Stimulated activated CD4-positive, alpha-beta T cell treated with anti-CD3 and anti-CD28 coated beads, Interleukin-12 subunit alpha, Interleukin-12 subunit beta, amount 100 ng/mL, for 48 hours (primary cell): Measurements from ENCODE around the gene FARS2.
"Not testable (repeated sequence)": the region's sequence is repeated elsewhere in the genome, so short reads cannot be mapped to it uniquely, and the experiment has no call there.

Experiments
- DNase-seq, 3 donors: peaks; one replicate each; pipeline ENCODE4 v3.0.0-alpha.2; 2020; ENCODE audit warnings: low read depth in 2 of 3, low spot score in 1 of 3

Gene FARS2

DNA sequence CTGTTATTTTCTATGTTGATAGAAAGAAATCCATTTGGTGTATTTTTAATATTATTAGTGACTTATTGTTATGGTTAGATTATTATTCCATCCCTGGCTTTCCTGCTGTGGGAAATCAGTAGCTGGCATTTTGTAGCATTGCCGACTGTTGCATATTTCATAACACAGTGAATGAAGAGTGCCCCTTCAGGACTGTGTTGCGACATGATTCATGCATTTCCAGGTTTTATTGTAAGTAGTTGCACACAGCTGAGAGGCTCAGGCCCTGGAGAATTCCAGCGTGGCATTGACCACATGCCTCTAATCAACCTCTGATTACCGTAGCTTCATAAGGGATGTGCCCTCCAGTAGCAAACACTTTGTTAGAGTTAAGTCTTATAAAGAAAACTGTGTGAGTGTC is 263.9 kb downstream of the FARS2 start:
- DNase-seq, result no peak

DNA sequence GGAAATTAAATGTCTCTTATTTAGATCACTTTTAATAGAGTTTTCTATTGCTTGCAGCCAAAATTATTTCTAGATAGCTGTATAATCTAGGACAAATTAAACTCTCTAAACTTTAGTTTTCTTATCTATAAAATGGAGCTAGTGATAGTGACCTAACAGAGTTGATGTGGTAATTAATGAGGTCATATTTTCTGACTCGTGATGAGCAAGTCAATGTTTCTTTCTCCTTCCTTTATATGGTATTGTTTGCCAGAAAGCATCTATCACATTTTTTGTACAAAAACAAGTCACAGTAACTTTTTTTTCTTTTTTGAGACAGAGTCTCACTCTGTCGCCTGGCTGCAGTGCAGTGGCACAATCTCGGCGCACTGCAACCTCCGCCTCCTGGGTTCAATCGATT is 267.7 kb downstream of the FARS2 start:
- DNase-seq, result no peak

DNA sequence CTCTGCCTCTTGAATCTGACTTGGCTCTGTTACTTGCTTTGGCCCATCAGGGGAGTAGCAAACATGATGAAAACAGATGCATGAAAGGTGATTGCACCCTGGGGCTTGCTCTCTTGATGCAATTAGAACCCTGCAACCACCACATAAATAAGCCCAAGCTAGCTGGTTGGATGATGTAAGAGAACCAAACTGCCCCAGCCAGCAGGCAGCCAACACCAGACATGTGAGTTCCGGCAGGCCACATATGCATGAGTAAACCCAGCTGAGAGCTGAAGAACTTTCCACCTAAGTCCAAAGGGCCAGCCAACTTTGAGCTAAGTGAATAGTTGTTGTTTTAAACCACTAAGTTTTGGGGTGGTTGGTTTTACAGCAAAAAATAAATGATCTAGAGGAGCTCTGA is 268.4 kb downstream of the FARS2 start:
- DNase-seq, result no peak

DNA sequence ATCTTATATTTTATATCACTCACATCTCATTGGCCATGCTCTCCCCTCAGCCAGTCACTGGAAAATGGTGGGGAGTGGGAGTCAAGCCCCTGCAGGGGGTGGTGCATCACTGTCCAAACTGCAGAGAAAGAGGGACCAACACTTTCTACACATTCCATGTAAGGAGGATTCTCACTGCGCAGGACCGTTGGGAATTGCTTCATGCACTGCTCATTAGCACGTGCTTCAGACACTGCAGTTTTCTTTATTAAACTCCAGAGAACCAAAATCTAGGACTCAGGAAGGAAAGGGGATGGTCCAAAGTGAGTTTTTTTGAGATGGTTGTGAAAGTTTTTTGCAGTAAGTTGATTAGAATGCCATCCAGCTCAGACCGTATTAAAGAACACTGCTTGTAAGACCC is 269.8 kb downstream of the FARS2 start:
- no peak for DNase-seq

DNA sequence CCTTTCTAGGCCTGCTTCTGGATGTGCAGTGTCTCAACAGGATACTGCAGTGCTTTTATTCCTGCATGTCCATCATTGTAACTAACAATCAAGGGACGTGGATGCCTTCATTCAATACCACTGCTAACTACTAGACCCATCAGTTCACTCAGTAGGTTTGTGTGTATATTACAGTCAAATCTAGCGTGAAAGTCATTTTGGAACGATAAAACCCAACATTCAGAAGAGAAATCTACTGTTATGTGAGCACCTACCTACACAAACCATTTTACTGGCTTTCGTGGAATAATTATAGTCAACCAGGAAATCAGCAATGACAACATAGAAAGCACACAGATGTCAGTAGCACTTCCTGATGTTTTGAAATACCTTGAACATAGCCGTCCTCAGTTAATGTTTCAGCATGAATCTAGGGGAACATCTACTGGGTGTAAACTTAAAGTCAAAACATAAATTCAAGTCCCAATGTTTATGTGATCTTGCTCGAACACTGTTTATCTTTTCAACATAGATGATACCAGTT is 270.6 kb downstream of the FARS2 start:
- no peak for DNase-seq

DNA sequence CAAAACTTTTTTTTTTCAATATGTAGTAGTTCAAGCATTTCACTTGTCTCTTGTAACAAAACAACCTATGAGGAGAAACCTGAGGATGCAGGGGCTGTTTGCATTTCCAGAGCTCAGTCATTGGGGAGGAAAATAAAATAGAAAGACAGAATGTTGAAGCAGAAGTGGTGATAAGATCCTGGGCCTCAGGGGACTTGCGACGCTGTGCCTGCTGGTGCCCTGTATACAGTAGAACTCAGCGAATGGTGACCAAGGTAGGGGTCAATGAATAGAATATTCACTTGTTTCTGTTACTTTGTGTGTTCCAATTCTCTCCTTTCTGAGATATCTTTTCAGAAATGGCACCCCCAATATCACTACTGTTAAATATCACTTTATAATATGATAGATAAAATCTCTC is 271.6 kb downstream of the FARS2 start:
- no peak for DNase-seq

DNA sequence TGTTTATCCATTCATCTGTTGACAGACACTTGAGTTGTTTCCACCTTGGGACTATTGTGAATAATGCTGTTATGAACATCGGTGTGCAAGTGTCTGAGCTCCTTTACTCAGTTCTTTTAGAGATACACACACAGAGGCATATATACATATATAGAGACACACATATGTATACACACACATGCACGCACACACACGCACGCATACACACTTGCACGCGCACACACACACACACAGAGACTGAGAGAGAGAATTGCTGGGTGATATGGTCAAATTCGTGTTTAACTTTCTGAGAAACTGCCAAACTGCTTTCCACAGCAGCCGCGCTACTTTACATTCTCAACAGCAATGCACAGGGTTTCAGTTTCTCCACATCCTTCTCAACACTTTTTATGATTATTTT is 273.3 kb downstream of the FARS2 start:
- DNase-seq, result no peak

DNA sequence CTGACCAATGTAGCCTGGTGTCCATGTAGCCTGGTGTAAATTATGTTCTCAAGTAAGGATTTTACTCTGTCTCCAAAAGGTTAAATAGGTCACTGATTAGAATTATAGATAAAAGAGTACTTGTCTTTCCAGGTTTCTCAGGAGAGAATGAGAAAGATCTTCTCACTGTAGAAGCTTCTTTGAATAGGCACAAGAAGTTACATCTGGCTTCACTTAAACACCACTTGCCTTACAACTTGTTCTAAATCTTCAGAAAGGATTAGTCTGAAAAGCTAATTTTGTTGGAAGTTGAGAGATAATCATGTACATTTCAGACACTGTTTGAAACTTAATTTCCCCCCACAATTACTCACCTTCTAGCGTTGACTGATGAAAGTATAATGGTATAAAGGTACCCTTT is 275.3 kb downstream of the FARS2 start:
- DNase-seq, result no peak

DNA sequence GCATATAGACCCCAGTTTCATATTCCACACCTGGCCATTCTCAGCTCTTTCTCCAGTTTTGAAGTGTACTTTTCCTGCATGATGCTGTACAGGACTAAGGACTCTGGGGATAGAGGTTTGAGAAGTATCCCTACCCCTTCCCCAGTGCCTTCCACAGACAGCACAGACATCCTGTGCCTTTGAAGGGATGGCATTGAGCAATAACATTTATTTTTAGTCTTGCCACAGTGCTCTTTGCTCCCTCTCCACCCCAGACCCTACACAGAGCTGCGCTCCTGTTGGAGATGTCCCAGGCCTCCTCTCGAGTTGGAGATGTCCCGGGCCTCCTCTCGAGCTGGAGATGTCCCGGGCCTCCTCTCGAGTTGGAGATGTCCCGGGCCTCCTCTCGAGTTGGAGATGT is 275.8 kb downstream of the FARS2 start:
- DNase-seq, result no peak

DNA sequence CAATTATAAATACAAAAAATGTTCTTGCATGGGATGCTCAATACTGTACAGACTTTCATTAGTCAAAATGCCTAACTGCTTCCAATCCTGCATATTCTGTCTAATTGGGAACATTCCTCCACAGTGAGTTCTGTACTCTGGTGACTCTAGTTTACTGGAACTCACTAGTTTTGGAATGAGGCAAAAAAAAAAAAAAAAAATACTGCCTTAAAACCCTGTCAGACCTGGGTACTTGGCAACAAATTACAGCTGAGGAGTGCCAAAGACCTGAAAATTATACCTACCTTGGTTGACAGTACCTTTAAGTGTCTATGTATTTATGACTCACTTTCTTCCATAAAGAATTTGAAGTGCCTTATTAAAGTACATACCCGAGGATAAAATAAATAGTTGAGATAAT is 276.7 kb downstream of the FARS2 start:
- DNase-seq, result no peak

DNA sequence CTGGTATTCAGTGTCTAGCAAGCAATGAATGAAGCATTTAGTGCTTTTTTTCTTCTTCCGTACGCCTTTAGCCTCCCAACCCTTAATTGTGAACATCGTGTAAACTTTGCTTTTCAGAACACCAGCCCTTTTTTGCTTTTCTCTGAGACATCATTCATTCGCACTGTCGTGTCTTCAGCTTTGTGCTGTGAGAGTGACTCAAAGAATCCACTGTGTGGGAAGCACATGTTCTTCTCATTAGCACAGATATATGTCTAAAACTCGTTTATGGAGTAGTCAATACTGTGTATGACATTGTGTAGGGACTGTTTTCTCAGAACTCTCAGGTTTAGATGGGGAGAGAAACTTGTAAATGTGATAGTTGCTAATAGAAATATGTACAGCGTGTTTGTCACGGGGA is 279.1 kb downstream of the FARS2 start:
- no peak for DNase-seq

DNA sequence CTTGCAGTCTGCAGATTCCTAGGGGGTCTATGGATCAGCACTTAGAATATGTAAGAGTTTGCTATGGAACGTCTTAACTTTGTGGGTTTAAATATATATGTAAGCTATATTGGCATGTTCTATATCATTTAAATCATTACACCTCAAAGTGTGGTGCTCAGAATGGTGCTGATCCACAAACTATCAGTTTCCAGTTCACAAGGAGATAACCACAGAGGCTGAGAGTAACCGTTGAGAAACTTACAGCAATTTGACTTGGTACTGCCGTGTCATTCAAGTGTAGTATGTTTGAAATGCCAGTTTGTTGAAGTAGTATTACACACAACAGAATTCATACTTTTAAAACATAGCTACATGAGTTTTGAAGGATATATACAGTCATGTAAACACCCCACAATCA is 279.7 kb downstream of the FARS2 start:
- no peak for DNase-seq

DNA sequence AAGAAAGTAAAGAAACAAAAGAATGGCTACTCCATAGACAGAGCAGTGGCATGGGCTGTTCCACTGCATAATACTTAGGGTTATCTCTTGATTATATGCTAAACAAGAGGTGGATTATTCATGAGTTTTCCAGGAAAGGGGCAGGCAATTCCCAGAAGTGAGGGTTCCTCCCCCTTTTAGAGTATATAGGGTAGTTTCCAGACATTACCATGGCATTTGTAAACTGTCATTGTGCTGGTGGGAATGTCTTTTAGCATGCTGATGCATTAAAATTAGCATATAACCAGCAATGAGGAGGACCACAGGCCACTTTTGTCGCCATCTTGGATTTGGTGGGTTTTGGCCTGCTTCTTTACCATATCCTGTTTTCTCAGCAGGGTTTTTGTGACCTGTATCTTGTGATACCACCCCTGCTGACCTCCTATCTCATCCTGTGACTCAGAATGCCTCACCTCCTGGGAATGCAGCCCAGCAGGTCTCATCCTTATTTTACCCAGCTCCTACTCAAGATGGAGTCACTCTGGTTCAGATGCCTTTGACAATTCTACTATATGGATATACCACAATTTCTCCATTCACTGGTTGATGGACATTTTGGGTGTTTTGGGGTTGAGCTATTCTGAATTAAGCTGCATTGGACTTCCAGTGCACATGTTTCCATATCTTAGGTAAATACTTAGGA is 280.6 kb downstream of the FARS2 start:
- DNase-seq, result no peak

DNA sequence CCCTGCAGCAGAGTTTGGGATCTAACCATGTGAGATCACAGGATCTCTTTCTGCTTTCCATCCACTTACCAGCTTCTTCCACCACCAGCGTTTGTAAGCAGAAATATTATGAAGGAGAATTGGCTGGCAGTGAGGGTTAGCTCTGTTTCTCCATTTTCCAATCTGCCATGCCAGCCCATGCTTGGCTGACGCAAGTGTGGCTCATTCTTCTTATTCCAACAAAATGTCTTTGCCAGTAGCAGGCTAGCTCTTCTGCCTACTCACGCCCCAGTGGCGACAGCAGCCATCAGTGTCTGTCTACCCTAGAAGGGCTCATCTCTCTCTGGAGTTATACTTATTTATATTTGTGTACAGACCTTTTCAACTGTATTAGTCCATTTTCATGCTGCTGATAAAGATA is 286.2 kb downstream of the FARS2 start:
- no peak for DNase-seq

DNA sequence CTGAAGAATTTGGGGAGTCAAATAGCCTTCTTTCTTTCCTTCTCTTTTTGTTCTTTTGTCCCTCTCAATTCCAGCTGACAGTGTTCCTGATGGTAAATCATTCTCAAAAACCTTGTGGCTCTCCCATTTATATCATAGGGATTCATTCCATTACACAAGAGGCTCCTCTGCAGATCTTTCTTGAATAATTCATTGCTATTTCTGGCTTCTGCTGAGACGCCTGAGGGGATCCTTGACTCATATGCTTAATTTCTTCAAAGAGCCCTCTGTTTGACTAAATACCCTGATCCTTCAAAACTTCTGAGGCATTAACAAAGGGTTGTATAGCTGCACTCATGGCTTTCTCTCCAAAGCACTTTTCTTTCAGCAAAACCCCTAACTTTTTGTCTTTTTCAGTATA is 289.3 kb downstream of the FARS2 start:
- no peak for DNase-seq

DNA sequence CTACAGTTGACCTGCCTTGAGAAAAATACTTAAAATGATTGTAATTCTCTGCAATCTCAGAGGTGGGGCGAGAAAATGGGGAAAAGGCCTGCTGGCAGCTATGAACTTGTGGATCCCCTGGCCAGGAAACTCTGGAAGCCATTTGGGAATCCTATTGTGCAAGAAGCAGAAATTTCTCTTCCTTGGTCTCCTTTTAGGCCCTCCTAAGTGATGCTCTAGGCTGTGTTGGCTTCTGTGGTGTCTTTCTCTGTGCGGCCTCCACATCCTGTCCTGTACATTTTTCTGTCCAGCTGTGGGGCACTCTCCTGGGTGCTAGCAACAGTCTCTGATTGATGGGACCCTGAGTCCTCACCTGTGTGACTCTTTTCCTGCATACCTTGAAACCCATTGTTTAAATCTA is 290.9 kb downstream of the FARS2 start:
- DNase-seq, result no peak

DNA sequence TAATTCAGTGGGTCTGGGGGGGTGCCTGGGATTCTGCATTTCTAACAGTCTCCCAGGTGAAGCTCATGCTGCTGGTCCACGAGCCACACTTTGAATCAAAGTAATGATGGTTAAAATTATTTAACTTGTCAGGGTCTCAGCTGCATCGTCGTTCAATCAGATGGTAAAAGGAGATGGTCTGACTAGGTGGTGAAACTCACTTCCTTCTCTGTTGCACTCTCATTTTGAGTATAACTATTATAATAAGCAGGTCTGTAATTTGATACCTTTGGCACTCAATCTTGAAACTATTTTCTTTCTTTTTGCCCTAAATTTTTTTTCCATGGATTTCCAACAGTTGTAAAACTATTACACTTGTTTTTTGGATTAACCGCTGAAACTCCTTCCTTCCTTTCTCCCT is 292.5 kb downstream of the FARS2 start:
- DNase-seq, result no peak

DNA sequence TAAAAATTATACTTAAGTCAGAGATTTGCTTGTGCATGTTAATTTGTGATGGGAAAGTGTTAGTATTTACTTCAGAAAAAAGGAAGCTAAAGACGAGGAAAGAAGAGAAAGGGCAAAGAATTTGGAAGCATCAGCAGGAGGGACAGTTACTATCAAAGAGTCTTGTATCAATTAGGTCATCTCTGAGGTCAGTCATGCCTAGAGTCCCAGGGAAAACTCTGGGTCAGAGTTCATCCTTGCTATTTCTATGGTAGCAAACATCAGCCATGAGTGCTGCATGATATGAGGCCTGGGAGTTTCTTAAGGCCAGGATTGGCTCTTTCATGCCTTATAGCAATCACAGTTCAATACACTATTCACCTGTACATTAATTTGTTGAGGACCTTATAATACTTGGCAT is 292.9 kb downstream of the FARS2 start:
- no peak for DNase-seq

DNA sequence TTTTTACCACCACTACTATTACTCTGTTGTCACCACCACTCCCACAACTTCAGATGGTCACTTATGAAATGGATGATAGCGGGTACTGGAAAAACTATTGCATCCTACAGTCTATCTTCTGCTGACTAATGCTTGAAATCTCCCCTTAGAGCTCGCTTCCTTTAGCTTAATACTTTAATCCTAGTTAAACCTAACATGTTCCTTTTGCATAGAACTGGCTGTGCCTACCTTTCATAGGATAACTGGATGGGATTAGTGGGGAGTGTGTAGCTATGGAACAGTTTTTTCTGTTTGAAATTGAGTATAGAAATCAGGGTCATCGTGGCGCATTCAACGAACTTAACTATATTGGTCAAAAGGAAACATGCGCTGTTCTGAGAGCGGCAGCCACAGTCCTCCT is 294.7 kb downstream of the FARS2 start:
- DNase-seq, result no peak

DNA sequence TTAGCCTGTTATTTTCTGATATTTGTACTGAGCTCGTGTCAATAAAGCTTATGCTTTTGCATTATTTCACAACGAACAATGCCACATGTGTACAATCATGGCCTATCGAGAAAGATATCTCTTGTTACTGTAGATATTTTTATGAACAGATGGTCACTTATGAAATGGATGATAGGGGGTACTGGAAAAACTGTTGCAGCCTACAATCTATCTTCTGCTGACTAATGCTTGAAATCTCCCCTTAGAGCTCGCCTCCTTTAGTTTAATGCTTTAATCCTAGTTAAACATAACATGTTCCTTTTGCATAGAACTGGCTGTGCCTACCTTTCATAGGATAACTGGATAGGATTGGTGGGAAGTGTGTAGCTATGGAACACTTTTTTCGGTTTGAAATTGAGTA is 296.2 kb downstream of the FARS2 start:
- DNase-seq, result no peak

DNA sequence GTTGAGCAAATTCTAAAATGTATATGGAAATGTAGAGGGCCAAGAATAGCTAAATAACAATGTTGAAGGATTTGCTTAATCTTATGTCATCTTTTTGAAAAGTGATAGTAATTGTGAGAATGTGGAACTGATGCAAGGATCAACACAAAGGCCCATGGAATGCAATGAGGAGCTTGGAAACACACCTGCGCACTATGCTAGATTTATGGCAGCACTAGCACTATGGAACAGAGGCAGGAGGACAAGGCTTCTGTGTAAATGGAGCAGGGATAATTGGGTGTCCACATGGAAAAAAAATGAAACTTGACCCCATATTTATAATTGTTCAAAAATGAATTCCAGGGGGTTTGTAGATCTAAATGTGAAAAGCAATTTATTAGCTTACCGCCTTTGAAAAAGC is 298.3 kb downstream of the FARS2 start:
- DNase-seq, result no peak

DNA sequence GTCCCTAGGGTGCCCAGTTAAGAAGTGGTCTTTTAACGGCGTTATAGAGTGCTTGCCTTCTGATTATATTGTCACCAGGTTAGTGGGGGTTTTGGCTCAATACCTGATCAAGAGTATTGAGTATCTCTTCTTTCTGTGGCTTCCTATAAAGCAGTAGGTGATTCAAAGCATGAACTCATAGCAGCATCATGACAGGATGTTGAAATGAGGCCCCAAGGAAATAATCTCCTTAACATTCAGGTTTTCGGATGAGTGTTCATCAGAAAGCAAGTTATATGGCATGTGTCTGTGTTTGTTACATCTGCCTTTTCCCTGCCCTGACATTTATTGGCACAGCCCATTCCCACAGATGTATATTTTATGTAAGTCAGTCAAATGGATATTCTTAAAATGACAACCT is 301.0 kb downstream of the FARS2 start:
- no peak for DNase-seq

DNA sequence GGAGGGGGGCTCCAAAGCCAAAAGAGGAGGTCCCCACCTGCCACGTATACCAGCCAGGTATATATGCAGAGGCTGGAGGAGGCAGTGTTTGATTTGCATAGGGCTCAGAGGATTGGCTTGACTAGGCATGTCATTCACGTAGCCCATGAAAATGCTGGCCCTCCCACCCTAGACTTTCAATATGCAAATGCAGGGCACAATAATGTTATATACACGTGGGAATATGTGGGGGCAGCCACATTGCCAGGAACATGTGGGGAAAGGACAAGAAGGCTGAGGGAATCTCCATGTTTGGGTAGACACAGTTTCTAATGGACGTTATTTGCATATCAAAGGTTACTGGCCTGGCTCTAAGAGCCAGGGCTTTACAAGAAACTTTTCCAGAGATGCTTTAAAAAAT is 301.8 kb downstream of the FARS2 start:
- no peak for DNase-seq

DNA sequence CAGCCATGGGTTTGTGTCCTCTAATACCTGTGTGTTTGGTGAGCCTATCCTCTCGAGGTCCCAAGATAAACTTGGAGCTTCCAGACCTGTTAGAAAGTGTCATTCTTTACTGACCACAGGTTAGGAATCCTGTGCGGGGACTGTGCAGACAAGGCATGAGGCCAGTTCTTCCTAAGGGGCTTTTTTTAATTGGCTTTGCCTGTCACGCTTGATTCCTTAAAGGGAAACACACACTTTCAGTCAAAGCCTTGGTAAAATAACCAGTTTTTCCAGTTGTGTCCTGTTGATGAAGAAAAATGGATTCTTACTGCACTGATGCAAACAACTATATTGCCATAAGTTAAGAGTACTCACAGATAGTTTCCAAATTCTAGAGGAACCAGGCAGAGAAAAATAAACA is 303.4 kb downstream of the FARS2 start:
- DNase-seq, result not testable (repeated sequence)
